Aorta (tissue), 5 donors: ENCODE measurements around the gene SUFU. TPM values are rescaled to one million over a fixed set of nuclear protein-coding genes. Genes with fewer than 3 reads are reported as not detected.

Experiments used
- ATAC-seq: fragments of 200-7000 bp; cut with Tn5 transposase; one replicate; pipeline ENCODE4 v1.9.1; 2022; ENCODE audit warnings: moderate library complexity; ENCODE audit not compliant: low FRiP score
- DNase-seq, 2 donors: peaks; one replicate each; pipeline ENCODE4 v3.0.0-alpha.2; 2020
- H3K27ac ChIP-seq, 2 donors: one replicate each; pipeline ENCODE4 v1.5.1; 2013; ENCODE audit warnings: low read length in 2 of 2, mild to moderate bottlenecking in 2 of 2, moderate library complexity in 2 of 2, control low read depth in 1 of 2, inconsistent platforms in 1 of 2, low read depth in 1 of 2
- H3K27me3 ChIP-seq, 2 donors: one replicate each; pipeline ENCODE4 v1.6.1; 2013; ENCODE audit warnings: control low read depth in 1 of 2, low read length in 1 of 2, mild to moderate bottlenecking in 1 of 2, moderate library complexity in 1 of 2; ENCODE audit not compliant: insufficient read depth in 2 of 2, control insufficient read depth in 1 of 2
- H3K36me3 ChIP-seq, 2 donors: one replicate each; pipeline ENCODE4 v1.6.1; 2013; ENCODE audit warnings: control low read depth in 1 of 2, low read length in 1 of 2, mild to moderate bottlenecking in 1 of 2; ENCODE audit not compliant: insufficient read depth in 2 of 2, control insufficient read depth in 1 of 2
- H3K4me1 ChIP-seq, 2 donors: one replicate each; pipeline ENCODE4 v1.6.1; 2013; ENCODE audit warnings: low read length in 2 of 2, control low read depth in 1 of 2, mild to moderate bottlenecking in 1 of 2, moderate library complexity in 1 of 2; ENCODE audit not compliant: insufficient read depth in 2 of 2, control insufficient read depth in 1 of 2
- H3K4me3 ChIP-seq, 2 donors: one replicate each; pipeline ENCODE4 v1.5.1; 2013; ENCODE audit warnings: low read length in 2 of 2, control low read depth in 1 of 2, mild to moderate bottlenecking in 1 of 2
- H3K9me3 ChIP-seq: one replicate; pipeline ENCODE4 v1.6.1; 2013; ENCODE audit warnings: mild to moderate bottlenecking, low read length; ENCODE audit not compliant: control insufficient read depth
- WGBS, 2 donors: extraction: QIAGEN DNeasy Blood & Tissue Kit; methylation state at CpG; one replicate each; pipeline ENCODE4 v1.1.7; 2013; 5-methylcytosine and 5-hydroxymethylcytosine counted together
- intact Hi-C, 2 donors: fragments of 100-400 bp; cut with DNase I; formaldehyde crosslinking; loops; one replicate each; pipeline versions ENCODE4 v1.14.2 to v1.15.0; 2022
- polyA plus RNA-seq, 2 donors: library from polyadenylated mRNA; stranded (reverse); fragments of 200-250 nt; gene quantifications; one replicate each; pipeline ENCODE4 v1.2.3, GENCODE V29; 2013
- total RNA-seq, 2 donors: library from RNA; stranded (reverse); fragmentation: NEBNext Ultra II Directional; extraction: Animal tissue kit (Norgen Biotek cat#: 25700); gene quantifications; one replicate each; pipeline ENCODE4 v1.2.1, GENCODE V29; 2021
- donor health status: healthy with polysubstance abuse.
- donor health status: Bipolar disorder and iron deficiency.
- donor health status: DM: no; HTN: no; CAD: no.
- donor health status: DM: no; HTN: no; CAD: no.
- donor health status: DM: yes; HTN: yes; CAD: no.

Gene SUFU
- total and polyA plus RNA-seq, 4 donors, result 2.3 to 24.0 (median 7.9) TPM

GRCh38 chr10:102670065-102670670, 166.4 kb downstream of the SUFU start:
- Histone ChIP-seq H3K4me1 (peaks cover 0 to 3% of the 10 kb centered on the region in 2 donors), H3K27ac (no peak overlapping the region), H3K27me3 (no peaks in the 10 kb centered on the region), H3K9me3 (no peaks in the 10 kb centered on the region), H3K4me3 (no peak overlapping the region), H3K36me3 (no peaks in the 10 kb centered on the region)
- intact Hi-C loops, result no loop called here
- DNase-seq (no peak), ATAC-seq (no peak)
- WGBS, 2 donors, result 92 to 94% methylated on average over 9 of the region's 9 CpGs

- Histone ChIP-seq H3K4me3 (no peak overlapping the region), H3K27me3 (no peaks in the 10 kb centered on the region), H3K4me1 (peaks cover 0 to 3% of the 10 kb centered on the region in 2 donors), H3K9me3 (no peaks in the 10 kb centered on the region), H3K27ac (no peak overlapping the region), H3K36me3 (no peaks in the 10 kb centered on the region)
- intact Hi-C loops, result no loop called here
- 80 to 83% methylated on average over 6 of the region's 6 CpGs for WGBS, 2 donors
- DNase-seq, result peak in 1 of 2 donors; percentile 38
- no peak for ATAC-seq
These were observed 167.2 kb downstream of the SUFU start for GRCh38 chr10:102670871-102671434.

- Histone ChIP-seq H3K27me3 (no peaks in the 10 kb centered on the region), H3K4me1 (peaks cover 0 to 3% of the 10 kb centered on the region in 2 donors), H3K4me3 (no peak overlapping the region), H3K27ac (peak overlapping the region; percentile 19 to 60), H3K9me3 (no peaks in the 10 kb centered on the region), H3K36me3 (no peaks in the 10 kb centered on the region)
- no peak for ATAC-seq
- intact Hi-C loops, result no loop called here
- peak in 1 of 2 donors; percentile 24 for DNase-seq
- 56% methylated on average over 13 of the region's 13 CpGs for WGBS, 2 donors
These were observed 169.6 kb downstream of the SUFU start for GRCh38 chr10:102673236-102673818.

DNA sequence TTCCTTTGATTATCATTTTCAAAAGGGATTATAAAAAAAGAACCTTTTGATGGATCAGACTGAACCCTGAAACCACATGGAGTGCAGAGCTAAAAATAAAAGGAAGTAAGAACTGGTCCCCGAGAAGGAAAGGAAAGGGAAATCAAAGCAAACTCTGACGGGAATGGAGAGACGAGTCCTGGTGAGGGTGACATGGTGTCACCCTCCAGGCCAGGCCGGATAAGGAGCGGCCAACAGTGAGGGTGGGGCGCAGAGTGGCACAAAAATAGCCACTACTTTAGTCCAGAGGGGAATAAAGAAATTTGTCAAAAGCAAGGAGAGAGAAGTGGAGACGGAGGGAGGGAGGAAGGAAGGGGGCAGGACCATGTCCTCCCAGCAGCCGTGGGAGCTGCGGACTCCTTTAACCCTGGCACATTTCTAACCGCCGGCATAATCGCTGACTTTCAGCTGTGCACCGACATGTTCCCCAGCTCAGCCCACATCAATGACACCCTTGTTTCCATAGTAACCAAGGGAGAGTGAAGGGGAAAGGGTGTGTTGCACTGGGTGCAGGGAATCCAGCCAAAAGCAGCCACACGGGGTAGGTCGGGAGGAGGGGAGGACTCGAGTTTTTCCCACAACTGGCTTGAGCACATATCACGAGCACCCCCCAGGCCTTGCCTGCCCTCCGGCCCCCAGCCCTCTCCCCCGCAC, 170.2 kb downstream of the SUFU start:
- H3K27me3 ChIP-seq, result no peaks in the 10 kb centered on the region
- DNase-seq, result peak; percentile 84 to 85
- H3K4me1 ChIP-seq, result peaks cover 0 to 3% of the 10 kb centered on the region in 2 donors
- H3K36me3 ChIP-seq, result no peaks in the 10 kb centered on the region
- WGBS, 2 donors, result 1% methylated on average over 19 of the region's 19 CpGs
- peak overlapping the region; percentile 18 to 19 for H3K27ac ChIP-seq
- H3K9me3 ChIP-seq, result no peaks in the 10 kb centered on the region
- peak; percentile 79 for ATAC-seq
- intact Hi-C loops, result loop anchor here in 1 of 2 donors (2.0 kb wide), 1 partner anchor 27 kb away; no protein-coding TSS in a partner anchor
- H3K4me3 ChIP-seq, result peak overlapping the region in 1 of 2 donors; percentile 9

DNA sequence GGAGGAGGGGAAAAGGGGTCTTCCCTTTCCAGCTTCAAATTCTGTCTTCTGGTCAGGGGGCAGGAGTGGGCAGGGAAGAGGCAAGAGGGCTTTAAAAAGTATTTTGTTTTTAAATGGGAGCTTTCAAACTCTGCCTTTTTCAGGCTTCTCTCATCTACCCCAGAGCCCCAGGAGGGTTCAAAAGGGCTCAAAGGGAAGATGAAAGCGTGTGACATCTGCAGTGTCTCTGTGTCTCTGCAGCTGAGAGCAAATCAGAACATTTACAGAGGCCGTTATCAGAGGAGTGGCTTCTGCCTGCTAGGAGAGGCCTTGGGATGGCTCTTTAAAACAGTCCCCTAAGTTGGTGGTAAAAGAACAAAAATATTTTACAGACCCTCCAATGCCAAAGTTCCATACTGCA, 170.8 kb downstream of the SUFU start:
- intact Hi-C loops, result loop anchor here in 1 of 2 donors (2.0 kb wide), 1 partner anchor 28 kb away; no protein-coding TSS in a partner anchor
- no peak for DNase-seq
- Histone ChIP-seq H3K4me1 (peaks cover 0 to 3% of the 10 kb centered on the region in 2 donors), H3K36me3 (no peaks in the 10 kb centered on the region), H3K4me3 (peak overlapping the region in 1 of 2 donors; percentile 9), H3K27me3 (no peaks in the 10 kb centered on the region), H3K9me3 (no peaks in the 10 kb centered on the region), H3K27ac (peak overlapping the region; percentile 18 to 19)
- WGBS, 2 donors, result 23 to 29% methylated on average over 2 of the region's 2 CpGs
- ATAC-seq, result no peak

GRCh38 chr10:102675011-102675665, 171.4 kb downstream of the SUFU start:
- Histone ChIP-seq H3K9me3 (no peaks in the 10 kb centered on the region), H3K4me3 (no peak overlapping the region), H3K27ac (peak overlapping the region in 1 of 2 donors; percentile 18), H3K36me3 (no peaks in the 10 kb centered on the region), H3K27me3 (no peaks in the 10 kb centered on the region), H3K4me1 (peaks cover 0 to 3% of the 10 kb centered on the region in 2 donors)
- intact Hi-C loops, result loop anchor here in 1 of 2 donors (2.0 to 5.0 kb wide), 2 partner anchors 28 to 37 kb away; partner anchors contain the start of genes ARL3 and SFXN2
- ATAC-seq (no peak), DNase-seq (peak in 1 of 2 donors; percentile 63)
- WGBS, 2 donors, result 19 to 26% methylated on average over 8 of the region's 8 CpGs

- no peak for ATAC-seq
- intact Hi-C loops, result loop anchor here in 1 of 2 donors (2.0 to 5.0 kb wide), 2 partner anchors 29 to 36 kb away; partner anchors contain the start of genes ARL3 and SFXN2
- WGBS, 2 donors, result 23 to 29% methylated on average over 16 of the region's 16 CpGs
These were observed 172.1 kb downstream of the SUFU start for GRCh38 chr10:102675666-102676533.

More at GRCh38 chr10:102675666-102676533, 172.1 kb downstream of the SUFU start:
- no peaks in the 10 kb centered on the region for H3K36me3 ChIP-seq
- peaks cover 0 to 3% of the 10 kb centered on the region in 2 donors for H3K4me1 ChIP-seq
- DNase-seq, result peak; percentile 41 to 76
- H3K4me3 ChIP-seq, result no peak overlapping the region
- peak overlapping the region in 1 of 2 donors; percentile 18 for H3K27ac ChIP-seq
- H3K27me3 ChIP-seq, result no peaks in the 10 kb centered on the region
- H3K9me3 ChIP-seq, result no peaks in the 10 kb centered on the region
